ENCODE results near the gene CENPE. TPM values are rescaled to one million over a fixed set of nuclear protein-coding genes. Genes with fewer than 3 reads are reported as not detected.

Gene CENPE, protein sequence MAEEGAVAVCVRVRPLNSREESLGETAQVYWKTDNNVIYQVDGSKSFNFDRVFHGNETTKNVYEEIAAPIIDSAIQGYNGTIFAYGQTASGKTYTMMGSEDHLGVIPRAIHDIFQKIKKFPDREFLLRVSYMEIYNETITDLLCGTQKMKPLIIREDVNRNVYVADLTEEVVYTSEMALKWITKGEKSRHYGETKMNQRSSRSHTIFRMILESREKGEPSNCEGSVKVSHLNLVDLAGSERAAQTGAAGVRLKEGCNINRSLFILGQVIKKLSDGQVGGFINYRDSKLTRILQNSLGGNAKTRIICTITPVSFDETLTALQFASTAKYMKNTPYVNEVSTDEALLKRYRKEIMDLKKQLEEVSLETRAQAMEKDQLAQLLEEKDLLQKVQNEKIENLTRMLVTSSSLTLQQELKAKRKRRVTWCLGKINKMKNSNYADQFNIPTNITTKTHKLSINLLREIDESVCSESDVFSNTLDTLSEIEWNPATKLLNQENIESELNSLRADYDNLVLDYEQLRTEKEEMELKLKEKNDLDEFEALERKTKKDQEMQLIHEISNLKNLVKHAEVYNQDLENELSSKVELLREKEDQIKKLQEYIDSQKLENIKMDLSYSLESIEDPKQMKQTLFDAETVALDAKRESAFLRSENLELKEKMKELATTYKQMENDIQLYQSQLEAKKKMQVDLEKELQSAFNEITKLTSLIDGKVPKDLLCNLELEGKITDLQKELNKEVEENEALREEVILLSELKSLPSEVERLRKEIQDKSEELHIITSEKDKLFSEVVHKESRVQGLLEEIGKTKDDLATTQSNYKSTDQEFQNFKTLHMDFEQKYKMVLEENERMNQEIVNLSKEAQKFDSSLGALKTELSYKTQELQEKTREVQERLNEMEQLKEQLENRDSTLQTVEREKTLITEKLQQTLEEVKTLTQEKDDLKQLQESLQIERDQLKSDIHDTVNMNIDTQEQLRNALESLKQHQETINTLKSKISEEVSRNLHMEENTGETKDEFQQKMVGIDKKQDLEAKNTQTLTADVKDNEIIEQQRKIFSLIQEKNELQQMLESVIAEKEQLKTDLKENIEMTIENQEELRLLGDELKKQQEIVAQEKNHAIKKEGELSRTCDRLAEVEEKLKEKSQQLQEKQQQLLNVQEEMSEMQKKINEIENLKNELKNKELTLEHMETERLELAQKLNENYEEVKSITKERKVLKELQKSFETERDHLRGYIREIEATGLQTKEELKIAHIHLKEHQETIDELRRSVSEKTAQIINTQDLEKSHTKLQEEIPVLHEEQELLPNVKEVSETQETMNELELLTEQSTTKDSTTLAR (N-terminal part only)
- 8.0 TPM for total RNA-seq

DNA sequence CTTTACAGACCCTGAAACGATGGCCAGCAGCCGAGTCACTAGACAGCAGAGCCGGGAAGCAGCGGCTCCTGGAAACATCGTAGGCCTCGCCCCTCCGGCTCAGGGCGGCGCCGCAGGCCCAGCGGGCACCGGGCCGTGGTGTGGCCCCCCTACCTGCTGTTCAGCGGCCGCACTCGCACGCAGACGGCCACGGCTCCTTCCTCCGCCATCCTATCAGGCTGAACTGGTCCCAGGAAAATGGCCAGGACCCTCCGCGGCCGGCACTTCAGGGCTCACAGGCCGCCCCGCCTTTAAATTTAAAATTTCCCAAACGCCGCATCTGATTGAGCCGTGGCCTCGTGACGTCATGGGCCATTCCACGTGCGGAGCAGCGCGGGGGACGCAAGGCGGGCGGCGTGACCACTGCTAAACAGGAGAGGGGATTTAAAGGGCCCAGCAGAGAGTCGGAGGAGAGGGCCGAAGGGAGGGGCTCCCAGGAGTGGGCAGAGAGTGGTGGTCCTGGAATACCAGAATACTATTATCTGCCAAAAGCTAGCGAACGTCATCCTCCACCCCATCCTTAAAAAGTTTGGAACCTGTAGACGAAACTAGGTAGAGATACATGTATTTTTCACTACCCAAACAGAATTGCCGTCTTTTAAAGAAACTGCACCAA lies at the start of gene CENPE:
Gene CENPE (minus strand): TSS at position 233 of the 655 bp plus-strand sequence. CDS start 24 bp downstream, at position 209.

DNA sequence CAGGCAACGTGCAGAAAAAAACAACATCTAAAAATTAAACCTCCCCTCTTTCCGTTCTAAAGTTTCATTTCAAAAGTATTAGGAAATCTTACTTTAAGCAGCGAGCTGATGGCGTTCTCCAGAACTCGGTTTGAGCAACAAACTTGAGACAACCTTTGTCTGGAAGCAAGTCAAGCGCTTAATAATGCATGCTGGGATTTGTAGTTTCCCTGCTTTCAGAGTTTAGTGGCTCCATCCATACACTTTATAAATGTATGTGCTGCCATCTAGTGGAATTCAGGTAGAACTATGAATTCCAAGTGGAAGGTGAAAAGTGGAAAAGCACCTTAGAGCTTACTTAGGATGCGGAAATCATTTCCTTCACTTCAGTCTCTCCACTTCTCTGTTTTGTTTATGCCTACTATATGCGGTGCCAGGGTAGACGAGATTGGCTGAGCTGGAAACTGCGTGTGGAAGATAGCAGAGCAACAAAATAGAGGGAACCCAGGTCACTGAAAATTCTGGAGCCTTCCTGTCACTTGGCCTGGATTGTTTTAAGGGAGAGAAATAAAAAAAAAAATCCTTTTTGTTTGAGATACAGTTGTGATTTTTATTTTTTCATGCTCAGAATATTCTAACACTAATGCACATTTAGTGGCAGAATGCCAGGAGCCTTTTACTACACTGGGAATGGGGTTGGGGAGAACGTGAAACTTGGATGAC lies 98.3 kb downstream of the CENPE start, which contains the start of gene BDH2:
Gene BDH2 (minus strand): TSS at position 144 of the 702 bp plus-strand sequence. CDS start 3,580 bp downstream, outside the sequence.

DNA sequence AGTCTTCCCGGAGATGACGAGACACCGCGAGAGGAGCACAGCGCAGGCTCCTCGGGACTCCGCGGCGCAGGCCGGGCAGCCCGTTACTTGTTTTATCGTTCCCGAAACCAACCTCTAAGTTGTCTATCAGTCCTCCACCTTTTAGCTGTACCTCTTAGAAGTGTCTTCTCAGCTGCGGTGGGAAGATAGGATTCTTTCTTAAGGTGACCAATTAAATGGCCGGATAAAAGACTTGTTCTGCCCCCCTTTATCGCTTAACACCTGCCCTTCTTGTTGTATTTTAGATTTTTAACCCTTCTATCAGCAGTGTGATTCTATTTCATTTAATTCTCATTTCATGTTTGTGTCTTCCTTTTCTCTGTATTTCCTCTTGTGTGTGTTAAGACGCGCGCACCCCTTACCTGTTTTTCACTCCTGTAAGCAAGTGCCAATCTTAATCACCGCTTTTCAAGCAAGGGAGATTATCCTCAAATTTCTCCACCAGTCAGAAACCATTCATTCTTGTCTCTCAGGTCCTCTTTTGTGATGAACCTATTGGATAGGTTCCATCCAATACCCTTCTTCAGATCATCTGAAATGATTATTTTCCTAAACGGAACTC lies 121.3 kb downstream of the CENPE start, which contains the start of gene SLC9B2:
Gene SLC9B2 (minus strand): TSS at position 15 of the 601 bp plus-strand sequence. CDS start 9,211 bp downstream, outside the sequence.

Other genes starting within 250 kb of the CENPE start
- 6.9 TPM for gene SLC9B1, start 178.6 kb downstream of the CENPE start, total RNA-seq
- gene SLC9B2, start 121.6 kb downstream of the CENPE start, total RNA-seq: 28.1 TPM
- 80.5 TPM for gene BDH2, start 98.5 kb downstream of the CENPE start, total RNA-seq

Measured in camera-type eye (tissue), 1 donor.